Measurements from ENCODE around the gene LBX2. TPM values are rescaled to one million over a fixed set of nuclear protein-coding genes. Genes with fewer than 3 reads are reported as not detected.

The LBX2 gene
- polyA plus RNA-seq, 1 of the 3 experiments (the other 2 are of a cell fraction), result 0.03 TPM

- no peak for TF ChIP-seq REST (IDR thresholded peaks at IDR 0.05; ENCODE audit: low read depth, low read length)
- TF ChIP-seq JUND (IDR thresholded peaks at IDR 0.05), result peak; percentile 5; the same call in 1 of the 2 replicates
- no peak for TF ChIP-seq NRF1 (IDR thresholded peaks at IDR 0.05; ENCODE audit: low read depth, low read length)
- TF ChIP-seq CHD2 (IDR thresholded peaks at IDR 0.05; ENCODE audit: low read length, partially characterized antibody), result peak; percentile 91
- TF ChIP-seq EP300 (IDR thresholded peaks at IDR 0.05; ENCODE audit: borderline replicate concordance in 1 of 2, low read depth in 1 of 2, low read length in 1 of 2), result peak in 1 of 2 experiments; percentile 8; a peak in 1 of 4 replicates
- TF ChIP-seq TAF1 (IDR thresholded peaks at IDR 0.05; ENCODE audit: borderline replicate concordance, low read depth, low read length), result peak; percentile 69; the same call in 1 of the 2 replicates
- TF ChIP-seq, protein P1, sequence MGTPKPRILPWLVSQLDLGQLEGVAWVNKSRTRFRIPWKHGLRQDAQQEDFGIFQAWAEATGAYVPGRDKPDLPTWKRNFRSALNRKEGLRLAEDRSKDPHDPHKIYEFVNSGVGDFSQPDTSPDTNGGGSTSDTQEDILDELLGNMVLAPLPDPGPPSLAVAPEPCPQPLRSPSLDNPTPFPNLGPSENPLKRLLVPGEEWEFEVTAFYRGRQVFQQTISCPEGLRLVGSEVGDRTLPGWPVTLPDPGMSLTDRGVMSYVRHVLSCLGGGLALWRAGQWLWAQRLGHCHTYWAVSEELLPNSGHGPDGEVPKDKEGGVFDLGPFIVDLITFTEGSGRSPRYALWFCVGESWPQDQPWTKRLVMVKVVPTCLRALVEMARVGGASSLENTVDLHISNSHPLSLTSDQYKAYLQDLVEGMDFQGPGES (IDR thresholded peaks at IDR 0.05; ENCODE audit: low read depth, low read length), result no peak
These were observed 44.5 kb downstream of the LBX2 start, which contains the start of gene INO80B (continued) for GRCh38 chr2:74454654-74455511.

DNA sequence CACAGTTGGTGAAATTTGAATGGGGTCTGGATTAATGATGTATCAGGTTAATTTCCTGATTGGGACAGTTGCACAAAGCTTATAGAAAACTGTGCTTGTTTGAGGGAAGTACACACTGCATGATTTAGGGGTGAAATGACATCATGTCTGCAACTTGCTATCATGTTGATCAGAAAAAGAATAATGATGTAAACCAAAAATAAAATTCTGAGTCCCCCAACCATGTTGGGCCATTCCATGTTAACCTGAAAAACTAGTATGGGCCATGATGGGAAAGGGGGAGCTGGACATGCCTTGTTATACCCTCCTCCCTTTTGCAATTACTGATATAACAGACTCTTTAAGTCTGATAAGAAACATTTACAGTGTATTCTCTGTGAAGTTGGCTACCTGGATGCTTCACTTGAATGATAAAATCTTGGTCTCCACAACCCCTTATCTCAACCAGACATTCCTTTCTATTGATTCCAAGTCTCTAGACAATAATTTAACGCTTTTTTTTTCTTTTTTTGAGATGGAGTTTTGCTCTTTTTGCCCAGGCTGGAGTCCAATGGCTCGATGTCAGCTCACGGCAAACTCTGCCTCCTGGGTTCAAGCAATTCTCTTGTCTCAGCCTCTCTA is 48.7 kb downstream of the LBX2 start:
- H3K9me2 ChIP-seq, result no peaks in the 10 kb centered on the region
- CTCF ChIA-PET, result interaction anchor here (0.7 kb wide), 1 partner anchor 99 kb away, joined by 3 read pairs; no protein-coding TSS in a partner anchor
- TF ChIP-seq, protein P1 (IDR thresholded peaks at IDR 0.05; ENCODE audit: low read depth, low read length), result no peak
- TF ChIP-seq JUND (IDR thresholded peaks at IDR 0.05), result no peak
- no peak for TF ChIP-seq YY1 (IDR thresholded peaks at IDR 0.05; ENCODE audit: low read depth)
- no peak for TF ChIP-seq MXI1 (IDR thresholded peaks at IDR 0.05; ENCODE audit: low read depth, low read length)
- no peak for TF ChIP-seq TAF1 (IDR thresholded peaks at IDR 0.05; ENCODE audit: borderline replicate concordance, low read depth, low read length)
- TF ChIP-seq CTCF (IDR thresholded peaks at IDR 0.05), result no peak
- TF ChIP-seq USF1 (IDR thresholded peaks at IDR 0.05; ENCODE audit: borderline replicate concordance, low read depth), result no peak
- TF ChIP-seq MAX (IDR thresholded peaks at IDR 0.05; ENCODE audit: low read depth), result no peak
- no peak for TF ChIP-seq TCF12 (IDR thresholded peaks at IDR 0.05)
- TF ChIP-seq REST (IDR thresholded peaks at IDR 0.05; ENCODE audit: low read depth, low read length), result no peak

More for the DNA sequence above, 48.7 kb downstream of the LBX2 start:
- H3K4me3 ChIP-seq (ENCODE audit: low read depth in 2 of 2, low read length in 1 of 2), result no peak overlapping the region
- POLR2A ChIA-PET, result no interaction called here
- H3K27ac ChIP-seq (ENCODE audit: low read depth in 2 of 2, low read length in 1 of 2), result no peak overlapping the region
- 72% methylated on average over 3 of the region's 3 CpGs for WGBS (ENCODE audit: low lambda C conversion rate)
- H3K79me2 ChIP-seq (ENCODE audit: insufficient read depth), result peaks cover 7% of the 10 kb centered on the region
- H3K9ac ChIP-seq, result no peak overlapping the region
- no peaks in the 10 kb centered on the region for H4K20me1 ChIP-seq (ENCODE audit: insufficient read depth)
- H3K4me1 ChIP-seq (ENCODE audit: control insufficient read depth in 1 of 2, insufficient read depth in 2 of 2, low read depth in 1 of 2, low read length in 1 of 2), result peaks cover 3 to 4% of the 10 kb centered on the region in 2 experiments; a peak in 2 of 4 replicates
- no peak for DNase-seq
- no peaks in the 10 kb centered on the region for H3K9me3 ChIP-seq
- H3K36me3 ChIP-seq (replicated peaks in 1 of 2; ENCODE audit: control insufficient read depth in 1 of 2, insufficient read depth in 2 of 2, low read length in 1 of 2), result no peaks in the 10 kb centered on the region
- H3K4me2 ChIP-seq, result no peak overlapping the region
- H3K27me3 ChIP-seq (ENCODE audit: insufficient read depth), result no peaks in the 10 kb centered on the region
- H3F3A ChIP-seq (replicated peaks; ENCODE audit: insufficient read depth), result peaks cover 7% of the 10 kb centered on the region
- no peak overlapping the region for H2AFZ ChIP-seq (ENCODE audit: low read depth)
